Esophagus squamous epithelium (tissue), 5 donors: Measurements from ENCODE around the gene FNBP1. TPM values are rescaled to one million over a fixed set of nuclear protein-coding genes. Genes with fewer than 3 reads are reported as not detected.
A peak's percentile ranks its signal among the peaks of the same experiment; 100 is the strongest.
"Not testable (repeated sequence)": the region's sequence is repeated elsewhere in the genome, so short reads cannot be mapped to it uniquely, and the experiment has no call there.

ENCODE experiments used
- DNase-seq: peaks from one replicate; lab custom pipeline; 2025; lab: John Stamatoyannopoulos, UW
- H3K27ac ChIP-seq, 4 donors: fragments of 200-600 bp; sonication (generic); one replicate each; pipeline ENCODE4 v1.5.1; 2016 to 2019; ENCODE audit warnings: mild to moderate bottlenecking in 1 of 4
- H3K27me3 ChIP-seq, 4 donors: fragments of 200-600 bp; sonication (generic); 1 replicate in 3 of 4; 2 replicates in 1 of 4; pipeline versions ENCODE4 v1.5.1 to v1.6.0; 2017 to 2021; ENCODE audit warnings: antibody characterized with exemption in 1 of 4
- H3K36me3 ChIP-seq, 3 donors: fragments of 200-600 bp; sonication (generic); one replicate each; pipeline ENCODE4 v1.5.1; 2016 to 2019
- H3K4me1 ChIP-seq, 3 donors: fragments of 200-600 bp; sonication (generic); one replicate each; pipeline ENCODE4 v1.5.1; 2017 to 2019
- H3K4me3 ChIP-seq, 4 donors: fragments of 200-600 bp; sonication (generic); 1 replicate in 3 of 4; 2 replicates in 1 of 4; pipeline ENCODE4 v1.5.1; 2016 to 2019; ENCODE audit warnings: mild to moderate bottlenecking in 2 of 4, moderate library complexity in 1 of 4
- H3K9me3 ChIP-seq, 3 donors: fragments of 200-600 bp; sonication (generic); one replicate each; pipeline ENCODE4 v1.5.1; 2016 to 2019
- CTCF ChIP-seq, 6 experiments: fragments of 450-650 bp in 4 of 6; fragments of 200-600 bp in 2 of 6; sonication (generic) in 2 of 6; IDR thresholded peaks; one replicate each; pipeline ENCODE4 v1.5.1; 2016 to 2019; ENCODE audit warnings: antibody characterized with exemption in 6 of 6, mild to moderate bottlenecking in 4 of 6, moderate library complexity in 4 of 6
- POLR2A ChIP-seq, 4 donors: fragments of 450-650 bp; IDR thresholded peaks; one replicate each; pipeline ENCODE4 v1.6.1; 2017; ENCODE audit warnings: antibody characterized with exemption in 4 of 4, mild to moderate bottlenecking in 4 of 4, moderate library complexity in 3 of 4
- WGBS, 2 donors: methylation state at CpG; one replicate each; pipeline ENCODE4 v1.1.5; 2018; 5-methylcytosine and 5-hydroxymethylcytosine counted together
- intact Hi-C: fragments of 100-400 bp; cut with DNase I; formaldehyde crosslinking; loops from one replicate; pipeline ENCODE4 v1.15.0; 2022
- total RNA-seq, 4 donors: library from RNA; depleted of rRNA; stranded (reverse); fragments of >200 nt; gene quantifications; one replicate each; pipeline ENCODE4 v1.1.0, GENCODE V29; 2016
- donor health status: DM: yes; HTN: yes; CAD: no.

Gene FNBP1
- total RNA-seq, 4 donors from 2014 or later: 19.7 to 47.7 (median 26.2) TPM

GRCh38 chr9:129983891-129984290 is 59.1 kb downstream of the FNBP1 start:
- peak overlapping the region; percentile 11 to 61 (median 54) for H3K27ac ChIP-seq
- no peak overlapping the region for H3K4me3 ChIP-seq
- no peaks in the 10 kb centered on the region for H3K27me3 ChIP-seq
- no peak for DNase-seq
- intact Hi-C loops: no loop called here
- H3K4me1 ChIP-seq: peaks cover 0 to 33% (median 4%) of the 10 kb centered on the region in 3 donors
- WGBS, 2 donors: 30 to 37% methylated on average over 2 of the region's 2 CpGs
- no peak for TF ChIP-seq CTCF (IDR thresholded peaks at IDR 0.05)
- peaks cover 0 to 2% (median 0%) of the 10 kb centered on the region in 3 donors for H3K36me3 ChIP-seq
- no peaks in the 10 kb centered on the region for H3K9me3 ChIP-seq

DNA sequence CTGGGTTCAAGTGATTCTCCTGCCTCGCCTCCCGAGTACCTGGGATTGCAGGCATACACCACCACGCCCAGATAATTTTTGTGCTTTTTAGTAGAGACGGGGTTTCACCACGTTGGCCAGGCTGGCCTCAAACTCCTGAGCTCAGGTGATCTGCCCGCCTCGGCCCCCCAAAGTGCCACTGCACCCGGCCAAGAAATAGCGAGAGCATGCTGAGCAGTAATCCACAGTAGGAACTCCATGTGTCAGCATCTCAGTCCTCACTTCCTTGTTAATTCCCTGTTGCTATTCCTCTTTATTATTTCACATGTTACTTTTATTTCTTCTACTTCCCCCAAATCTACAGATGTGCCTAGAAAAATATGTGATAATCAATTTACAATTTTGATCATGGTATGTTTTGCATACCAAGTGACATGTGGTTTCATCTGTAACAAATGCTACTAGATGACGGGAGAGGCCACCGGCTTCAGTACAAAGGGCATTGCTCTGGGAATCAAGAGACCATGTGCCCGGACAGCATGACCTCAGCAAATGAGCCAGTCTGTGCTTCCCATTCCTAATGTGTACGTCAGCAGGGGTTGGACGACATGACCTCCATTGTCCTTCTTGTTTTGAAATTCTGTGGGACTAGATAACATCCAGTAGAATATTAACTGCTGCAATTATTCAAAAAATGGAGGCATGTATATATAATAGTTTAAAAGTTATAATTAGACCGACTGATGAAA is 61.6 kb downstream of the FNBP1 start:
- WGBS, 2 donors: 81 to 86% methylated on average over 15 of the region's 15 CpGs
- Histone ChIP-seq H3K4me3 (no peak overlapping the region), H3K4me1 (peaks cover 0 to 20% (median 4%) of the 10 kb centered on the region in 3 donors), H3K27ac (peak overlapping the region in 3 of 4 donors; percentile 52 to 86 (median 68)), H3K36me3 (peaks cover 7 to 28% (median 11%) of the 10 kb centered on the region in 3 donors), H3K9me3 (no peaks in the 10 kb centered on the region), H3K27me3 (no peaks in the 10 kb centered on the region)
- intact Hi-C loops: no loop called here
- TF ChIP-seq POLR2A (IDR thresholded peaks at IDR 0.05): no peak
- no peak for TF ChIP-seq CTCF (IDR thresholded peaks at IDR 0.05)
- no peak for DNase-seq

DNA sequence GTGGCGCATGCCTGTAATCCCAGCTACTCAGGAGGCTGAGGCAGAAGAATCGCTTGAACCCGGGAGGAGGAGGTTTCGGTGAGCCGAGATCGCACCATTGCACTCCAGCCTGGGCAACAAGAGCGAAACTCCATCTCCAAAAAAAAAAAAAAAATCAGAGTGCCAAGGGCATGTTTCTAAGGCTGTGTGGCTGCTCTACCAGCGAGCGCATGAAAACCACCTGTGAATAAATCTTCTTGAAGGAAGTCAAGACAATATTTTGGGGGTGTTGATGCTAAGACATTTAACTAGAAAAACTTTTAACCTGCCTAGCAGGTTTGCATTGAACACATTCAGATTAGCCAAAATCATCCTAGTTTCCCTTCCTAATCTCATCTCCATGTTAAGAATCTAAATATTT is 62.8 kb downstream of the FNBP1 start:
- Histone ChIP-seq H3K4me1 (peaks cover 0 to 20% (median 4%) of the 10 kb centered on the region in 3 donors), H3K27ac (peak overlapping the region in 2 of 4 donors; percentile 16 to 43), H3K36me3 (peaks cover 11 to 39% (median 11%) of the 10 kb centered on the region in 3 donors)
- H3K27me3 ChIP-seq, H3K9me3 ChIP-seq, intact Hi-C loops, DNase-seq, H3K4me3 ChIP-seq: not testable (repeated sequence)
- whole genome bisulfite sequencing, 2 donors: 91 to 97% methylated on average over 3 to 9 of the region's 9 CpGs

DNA sequence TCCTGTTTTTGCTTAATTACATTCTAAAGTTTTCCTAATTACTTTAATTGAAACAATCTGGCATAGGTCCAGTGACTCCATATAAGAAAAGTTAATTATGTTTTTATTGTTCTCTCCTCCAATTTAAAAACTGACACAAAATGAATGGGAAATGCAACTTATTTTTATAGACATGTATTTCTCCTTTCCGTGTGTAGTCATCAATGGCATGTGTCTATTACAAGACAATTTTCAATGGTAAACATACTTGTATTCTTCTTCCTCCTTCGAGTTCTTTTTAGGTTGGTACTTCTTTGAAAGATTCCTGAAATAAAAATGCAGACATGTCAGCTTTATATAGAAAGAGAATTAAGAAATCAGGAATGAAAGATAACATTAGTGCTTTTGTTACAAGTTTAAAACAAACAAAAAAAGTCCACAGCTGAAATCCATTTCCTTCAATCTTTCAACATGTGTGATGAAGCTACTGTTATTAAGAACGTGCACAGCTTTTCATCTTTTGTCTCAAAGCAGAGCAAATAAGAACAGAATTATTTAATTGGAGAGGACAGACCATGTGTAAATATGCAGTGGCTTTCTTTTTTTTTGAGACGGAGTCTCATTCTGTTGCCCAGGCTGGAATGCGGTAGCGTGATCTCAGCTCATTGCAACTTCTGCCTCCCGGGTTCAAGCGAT is 63.8 kb downstream of the FNBP1 start:
- no peak for DNase-seq
- TF ChIP-seq POLR2A (IDR thresholded peaks at IDR 0.05): no peak
- TF ChIP-seq CTCF (IDR thresholded peaks at IDR 0.05): no peak
- Histone ChIP-seq H3K36me3 (peaks cover 11 to 49% (median 11%) of the 10 kb centered on the region in 3 donors), H3K4me1 (peaks cover 0 to 17% (median 4%) of the 10 kb centered on the region in 3 donors), H3K9me3 (no peaks in the 10 kb centered on the region), H3K4me3 (no peak overlapping the region), H3K27ac (peak overlapping the region in 2 of 4 donors; percentile 16 to 43), H3K27me3 (no peaks in the 10 kb centered on the region)
- intact Hi-C loops: no loop called here
- WGBS, 2 donors: 76 to 78% methylated on average over 8 of the region's 8 CpGs

GRCh38 chr9:129972816-129973215 is 70.2 kb downstream of the FNBP1 start:
- H3K27me3 ChIP-seq: no peaks in the 10 kb centered on the region
- H3K36me3 ChIP-seq: peaks cover 8 to 68% (median 11%) of the 10 kb centered on the region in 3 donors
- H3K4me3 ChIP-seq: no peak overlapping the region
- no peak for TF ChIP-seq CTCF (IDR thresholded peaks at IDR 0.05)
- TF ChIP-seq POLR2A (IDR thresholded peaks at IDR 0.05): no peak
- H3K27ac ChIP-seq: peak overlapping the region in 2 of 4 donors; percentile 25 to 26
- peaks cover 5 to 25% (median 12%) of the 10 kb centered on the region in 3 donors for H3K4me1 ChIP-seq
- DNase-seq: no peak
- intact Hi-C loops: no loop called here
- no peaks in the 10 kb centered on the region for H3K9me3 ChIP-seq
- whole genome bisulfite sequencing, 2 donors: 85 to 87% methylated on average over 1 to 3 of the region's 4 CpGs
